Activated CD4-positive, alpha-beta T cell treated with anti-CD3 and anti-CD28 coated beads, Interleukin-2, amount 50 U/mL, for 48 hours (primary cell): ENCODE measurements around the gene COG3.
"Not testable (repeated sequence)": the region's sequence is repeated elsewhere in the genome, so short reads cannot be mapped to it uniquely, and the experiment has no call there.

ENCODE experiments used
- DNase-seq, 2 experiments: peaks; one replicate each; pipeline ENCODE4 v3.0.0-alpha.2; 2020

Gene COG3

GRCh38 chr13:45464687-45465453 lies at the start of gene COG3:
COG3 (plus strand) TSS chr13:45464939; CDS start chr13:45465037, 98 bp downstream.
- peak; percentile 94 to 96 for DNase-seq

- no peak for DNase-seq
Observed at GRCh38 chr13:45415112-45415511, 49.6 kb upstream of the COG3 start.

GRCh38 chr13:45416516-45417128 lies 48.1 kb upstream of the COG3 start:
- DNase-seq, result no peak

GRCh38 chr13:45417790-45418534 lies 46.8 kb upstream of the COG3 start, which contains the start of gene SLC25A30:
SLC25A30 (minus strand) TSS chr13:45418373; CDS start chr13:45411425, 6,948 bp downstream.
- peak; percentile 93 to 95 for DNase-seq

- DNase-seq, result not testable (repeated sequence)
Observed at GRCh38 chr13:45419389-45419788, 45.4 kb upstream of the COG3 start.

GRCh38 chr13:45419945-45420344 lies 44.8 kb upstream of the COG3 start:
- DNase-seq, result no peak

- DNase-seq, result no peak
Observed at GRCh38 chr13:45422731-45423292, 41.9 kb upstream of the COG3 start.

- not testable (repeated sequence) for DNase-seq
Observed at GRCh38 chr13:45426056-45426841, 38.5 kb upstream of the COG3 start.

GRCh38 chr13:45432737-45433380 lies 31.9 kb upstream of the COG3 start:
- DNase-seq, result no peak

GRCh38 chr13:45433381-45433790 lies 31.4 kb upstream of the COG3 start:
- no peak for DNase-seq

GRCh38 chr13:45434556-45435371 lies 30.0 kb upstream of the COG3 start:
- no peak for DNase-seq

- no peak for DNase-seq
Observed at GRCh38 chr13:45436332-45436731, 28.4 kb upstream of the COG3 start.

GRCh38 chr13:45436953-45437352 lies 27.8 kb upstream of the COG3 start:
- no peak for DNase-seq

- DNase-seq, result no peak
Observed at GRCh38 chr13:45437947-45438346, 26.8 kb upstream of the COG3 start.

GRCh38 chr13:45439008-45439407 lies 25.7 kb upstream of the COG3 start:
- DNase-seq, result no peak

GRCh38 chr13:45439781-45440462 lies 24.8 kb upstream of the COG3 start:
- DNase-seq, result no peak

GRCh38 chr13:45441633-45442032 lies 23.1 kb upstream of the COG3 start:
- DNase-seq, result peak in 1 of 2 experiments; percentile 9

- DNase-seq, result no peak
Observed at GRCh38 chr13:45445053-45445452, 19.7 kb upstream of the COG3 start.

GRCh38 chr13:45446181-45446580 lies 18.6 kb upstream of the COG3 start:
- DNase-seq, result no peak

- no peak for DNase-seq
Observed at GRCh38 chr13:45447050-45447661, 17.6 kb upstream of the COG3 start.
